Fibroblast of lung (primary cell): ENCODE data around the gene PDCD4. TPM values are rescaled to one million over a fixed set of nuclear protein-coding genes. Genes with fewer than 3 reads are reported as not detected.

ENCODE experiments used
- DNase-seq, 2 donors: peaks; one replicate each; pipeline versions ENCODE4 v3.0.0 to v3.0.0-alpha.2; 2010; ENCODE audit warnings: low read depth in 2 of 2
- H2AFZ ChIP-seq: 2 replicates; pipeline ENCODE4 v1.5.1; 2012; ENCODE audit warnings: low read length, control low read depth, inconsistent platforms
- H3K27ac ChIP-seq: 2 replicates; pipeline ENCODE4 v1.5.1; 2011; ENCODE audit warnings: low read length, control low read depth; ENCODE audit not compliant: insufficient read depth
- H3K27me3 ChIP-seq: 2 replicates; pipeline ENCODE4 v1.5.1; 2011; ENCODE audit warnings: mild to moderate bottlenecking, low read length; ENCODE audit not compliant: control insufficient read depth, insufficient read depth
- H3K36me3 ChIP-seq: 2 replicates; pipeline ENCODE4 v1.5.1; 2011; ENCODE audit warnings: low read length; ENCODE audit not compliant: control insufficient read depth, insufficient read depth
- H3K4me1 ChIP-seq: 2 replicates; pipeline ENCODE4 v1.5.1; 2011; ENCODE audit warnings: low read length; ENCODE audit not compliant: control insufficient read depth, insufficient read depth; ENCODE audit errors: extremely low read depth
- H3K4me2 ChIP-seq: 2 replicates; pipeline ENCODE4 v1.5.1; 2011; ENCODE audit warnings: low read length, control low read depth; ENCODE audit not compliant: insufficient read depth; ENCODE audit errors: extremely low read depth
- H3K4me3 ChIP-seq, 4 experiments: fragments of 200-600 bp in 1 of 4; sonication (generic) in 1 of 4; replicated peaks in 1 of 4; 2 replicates each; pipeline ENCODE4 v1.5.1; 2011 to 2016; ENCODE audit warnings: low read length in 4 of 4, low read depth in 3 of 4, mild to moderate bottlenecking in 3 of 4, control low read depth in 2 of 4, inconsistent platforms in 1 of 4, mixed read lengths in 1 of 4; ENCODE audit not compliant: insufficient read depth in 1 of 4; ENCODE audit errors: control extremely low read depth in 1 of 4
- H3K79me2 ChIP-seq: 2 replicates; pipeline ENCODE4 v1.5.1; 2012; ENCODE audit warnings: mild to moderate bottlenecking, low read length, inconsistent platforms; ENCODE audit not compliant: control insufficient read depth, insufficient read depth
- H3K9ac ChIP-seq: 2 replicates; pipeline ENCODE4 v1.5.1; 2011; ENCODE audit warnings: mild to moderate bottlenecking, low read length, control low read depth; ENCODE audit not compliant: insufficient read depth
- H3K9me3 ChIP-seq: 2 replicates; pipeline ENCODE4 v1.5.1; 2012; ENCODE audit warnings: low read depth, low read length; ENCODE audit not compliant: control insufficient read depth, insufficient read depth
- H4K20me1 ChIP-seq: 2 replicates; pipeline ENCODE4 v1.5.1; 2011; ENCODE audit warnings: low read length; ENCODE audit not compliant: control insufficient read depth, insufficient read depth; ENCODE audit errors: extremely low read depth
- EZH2 ChIP-seq: IDR thresholded peaks from 2 replicates; pipeline ENCODE4 v1.5.1; 2012; ENCODE audit warnings: low read length, control low read depth, mild to moderate bottlenecking; ENCODE audit errors: missing control alignments
- polyA plus RNA-seq, 2 donors: library from polyadenylated mRNA; depleted of rRNA in 1 of 2; stranded (reverse) in 1 of 2; unstranded in 1 of 2; fragments of >200 nt; gene quantifications; 2 replicates each; pipeline ENCODE4 v1.2.1, GENCODE V29; 2011 to 2012; ENCODE audit warnings: missing spikeins in 1 of 2
- total RNA-seq: library from RNA; depleted of rRNA; stranded (reverse); fragments of >200 nt; gene quantifications from 2 replicates; pipeline ENCODE4 v1.2.1, GENCODE V29; 2014
- TF ChIP-seq, protein P1 (sequence below), 2 donors: IDR thresholded peaks in 1 of 2; conservative IDR thresholded peaks in 1 of 2; 1 replicate in 1 of 2; 2 replicates in 1 of 2; pipeline ENCODE4 v1.5.1; 2011 to 2012; ENCODE audit warnings: low read length in 2 of 2, control low read depth in 1 of 2, inconsistent platforms in 1 of 2, low read depth in 1 of 2, mild to moderate bottlenecking in 1 of 2

PDCD4 gene
- total and polyA plus RNA-seq, 2 donors (not counting 1 experiment from before 2014, with no cell fraction given) = 54.6 to 83.7 TPM

DNA sequence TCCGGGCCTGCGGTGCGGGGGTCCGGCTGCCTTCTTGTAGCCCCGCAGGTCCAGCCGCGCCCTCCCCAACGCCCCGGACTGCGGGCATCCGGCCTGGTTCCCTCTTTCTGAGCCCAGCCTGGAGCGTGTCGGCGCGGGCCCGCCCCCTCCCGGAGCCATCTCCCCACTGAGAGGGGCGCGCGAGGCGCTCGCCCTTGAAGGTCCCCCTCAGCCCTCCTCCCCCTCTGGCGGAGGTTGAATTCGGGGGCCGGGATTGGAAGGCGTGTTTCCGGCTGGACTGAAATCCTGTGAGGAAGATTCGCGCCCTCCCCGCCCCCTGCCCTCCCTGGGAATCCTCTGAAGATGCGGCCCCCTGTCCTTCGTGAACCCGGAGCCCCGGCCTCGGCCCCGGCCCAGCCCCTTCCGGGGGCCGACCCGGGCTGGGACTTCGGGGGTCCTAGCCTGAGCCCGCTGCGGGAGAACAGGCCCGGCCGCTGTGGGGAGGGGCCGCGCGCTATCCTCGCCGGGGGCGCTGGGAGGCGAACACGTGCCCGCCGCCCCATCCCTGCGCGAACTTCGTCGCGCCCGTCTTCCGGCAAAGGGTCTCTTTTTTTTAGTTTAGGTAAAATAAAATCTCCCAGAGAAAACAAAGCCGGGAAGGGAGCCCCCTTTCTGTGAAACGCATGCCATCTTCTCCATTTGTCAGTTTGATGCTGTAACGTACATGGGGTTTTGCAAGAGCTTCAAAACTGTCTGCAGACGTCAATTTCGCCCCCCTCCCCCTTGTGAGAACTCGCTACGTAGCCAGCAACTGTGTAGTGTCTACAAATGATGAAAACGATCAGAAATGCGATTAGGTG, 636 bp downstream of the PDCD4 start:
- H2AFZ ChIP-seq = peak overlapping the region; percentile 41
- H3K27ac ChIP-seq = peak overlapping the region; percentile 75
- H3K27me3 ChIP-seq = no peaks in the 10 kb centered on the region
- peak; percentile 81 to 93 for DNase-seq
- peak overlapping the region; percentile 86 for H3K9ac ChIP-seq
- H3K36me3 ChIP-seq = no peaks in the 10 kb centered on the region
- H3K4me1 ChIP-seq = peaks cover 5% of the 10 kb centered on the region
- peak overlapping the region; percentile 97 for H3K4me2 ChIP-seq
- peaks cover 9% of the 10 kb centered on the region for H3K79me2 ChIP-seq
- H3K9me3 ChIP-seq = no peaks in the 10 kb centered on the region
- H4K20me1 ChIP-seq = no peaks in the 10 kb centered on the region
- no peak for TF ChIP-seq EZH2
- TF ChIP-seq, protein P1, sequence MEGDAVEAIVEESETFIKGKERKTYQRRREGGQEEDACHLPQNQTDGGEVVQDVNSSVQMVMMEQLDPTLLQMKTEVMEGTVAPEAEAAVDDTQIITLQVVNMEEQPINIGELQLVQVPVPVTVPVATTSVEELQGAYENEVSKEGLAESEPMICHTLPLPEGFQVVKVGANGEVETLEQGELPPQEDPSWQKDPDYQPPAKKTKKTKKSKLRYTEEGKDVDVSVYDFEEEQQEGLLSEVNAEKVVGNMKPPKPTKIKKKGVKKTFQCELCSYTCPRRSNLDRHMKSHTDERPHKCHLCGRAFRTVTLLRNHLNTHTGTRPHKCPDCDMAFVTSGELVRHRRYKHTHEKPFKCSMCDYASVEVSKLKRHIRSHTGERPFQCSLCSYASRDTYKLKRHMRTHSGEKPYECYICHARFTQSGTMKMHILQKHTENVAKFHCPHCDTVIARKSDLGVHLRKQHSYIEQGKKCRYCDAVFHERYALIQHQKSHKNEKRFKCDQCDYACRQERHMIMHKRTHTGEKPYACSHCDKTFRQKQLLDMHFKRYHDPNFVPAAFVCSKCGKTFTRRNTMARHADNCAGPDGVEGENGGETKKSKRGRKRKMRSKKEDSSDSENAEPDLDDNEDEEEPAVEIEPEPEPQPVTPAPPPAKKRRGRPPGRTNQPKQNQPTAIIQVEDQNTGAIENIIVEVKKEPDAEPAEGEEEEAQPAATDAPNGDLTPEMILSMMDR (conservative IDR thresholded peaks at IDR 0.05 in 1 of 2, IDR thresholded peaks at IDR 0.05 in 1 of 2; ENCODE audit: low read depth in 1 of 2, low read length in 2 of 2) = peak; percentile 26 to 27
- peak overlapping the region; percentile 69 to 91 (median 86) for H3K4me3 ChIP-seq

DNA sequence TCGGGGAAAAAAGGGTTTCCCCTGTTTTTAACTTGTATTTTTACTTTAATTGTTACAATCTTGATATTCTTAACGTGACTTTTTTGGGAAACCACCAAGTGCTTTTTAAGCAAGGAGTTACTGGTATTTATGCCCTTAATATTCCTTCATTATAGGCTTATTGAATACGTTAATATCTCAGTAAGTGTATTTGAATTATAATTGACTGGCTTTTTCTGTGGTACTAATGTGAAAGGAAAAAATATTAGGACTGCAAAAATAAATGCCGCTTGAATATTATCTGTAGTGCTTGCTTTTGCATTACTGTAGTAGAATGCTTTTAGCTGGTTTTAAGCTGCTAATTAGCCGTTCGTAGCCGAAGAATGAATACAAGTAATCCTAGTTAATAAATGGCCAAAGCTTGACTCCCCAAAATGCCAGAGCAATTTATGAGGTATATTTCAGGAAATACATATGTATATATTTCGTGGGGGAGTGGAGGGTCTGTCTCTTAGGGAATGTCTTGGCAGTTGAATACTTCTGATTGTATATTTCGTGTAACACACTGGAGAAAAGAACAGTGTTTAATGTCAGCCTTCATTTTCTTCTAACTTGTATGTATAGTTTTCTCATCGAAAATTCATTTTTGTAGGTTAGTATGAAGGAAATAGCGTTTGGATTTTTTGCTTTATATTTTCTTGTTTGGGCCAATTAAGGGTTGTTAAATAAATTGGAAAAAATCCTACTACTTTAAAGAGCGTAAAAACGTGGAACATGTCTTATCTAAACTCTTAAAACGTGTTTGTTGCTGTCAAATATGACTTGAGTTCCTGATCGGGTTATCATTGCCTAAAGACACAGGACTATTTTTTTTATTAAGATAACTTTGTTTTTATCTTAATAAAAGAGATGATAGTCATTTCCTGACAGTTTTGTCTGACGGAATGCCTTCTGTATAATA, 1.5 kb downstream of the PDCD4 start:
- Histone ChIP-seq H4K20me1 (no peaks in the 10 kb centered on the region), H3K4me2 (peak overlapping the region; percentile 97), H3K4me3 (peak overlapping the region; percentile 69 to 91 (median 86)), H3K36me3 (no peaks in the 10 kb centered on the region), H3K79me2 (peaks cover 9% of the 10 kb centered on the region), H2AFZ (peak overlapping the region; percentile 41), H3K9me3 (no peaks in the 10 kb centered on the region), H3K27ac (peak overlapping the region; percentile 75), H3K4me1 (peaks cover 5% of the 10 kb centered on the region), H3K9ac (peak overlapping the region; percentile 86), H3K27me3 (no peaks in the 10 kb centered on the region)
- TF ChIP-seq, protein P1 (conservative IDR thresholded peaks at IDR 0.05 in 1 of 2, IDR thresholded peaks at IDR 0.05 in 1 of 2; ENCODE audit: low read depth in 1 of 2, low read length in 2 of 2) = no peak
- no peak for TF ChIP-seq EZH2
- peak in 1 of 2 donors; percentile 17 for DNase-seq

DNA sequence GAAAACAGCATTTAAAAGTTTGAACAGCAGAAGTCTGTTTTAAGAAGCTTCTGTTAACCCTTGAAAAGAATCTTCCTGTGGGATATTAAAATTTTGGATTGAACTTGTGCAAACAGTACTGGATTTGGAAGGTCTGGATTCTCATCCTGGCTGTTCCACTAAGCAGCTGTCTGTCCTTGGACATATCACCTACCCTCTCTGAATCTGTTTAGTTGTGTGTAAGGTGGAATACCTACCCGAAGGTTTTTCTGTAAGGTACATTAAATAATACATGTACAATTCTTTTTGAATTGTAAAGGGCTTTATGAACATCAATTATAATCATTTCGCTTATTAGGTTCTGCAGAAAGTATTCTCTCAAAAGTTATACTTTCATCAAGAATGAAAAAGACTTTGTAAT, 2.2 kb downstream of the PDCD4 start:
- H3K4me2 ChIP-seq = peak overlapping the region; percentile 97
- peak overlapping the region; percentile 69 to 91 (median 86) for H3K4me3 ChIP-seq
- H2AFZ ChIP-seq = no peak overlapping the region
- no peak overlapping the region for H3K9ac ChIP-seq
- H3K27me3 ChIP-seq = no peaks in the 10 kb centered on the region
- no peaks in the 10 kb centered on the region for H3K36me3 ChIP-seq
- H3K4me1 ChIP-seq = peaks cover 5% of the 10 kb centered on the region
- no peak overlapping the region for H3K27ac ChIP-seq
- no peaks in the 10 kb centered on the region for H4K20me1 ChIP-seq
- DNase-seq = no peak
- H3K79me2 ChIP-seq = peaks cover 9% of the 10 kb centered on the region
- H3K9me3 ChIP-seq = no peaks in the 10 kb centered on the region
- TF ChIP-seq EZH2 = no peak
- TF ChIP-seq, protein P1 (conservative IDR thresholded peaks at IDR 0.05 in 1 of 2, IDR thresholded peaks at IDR 0.05 in 1 of 2; ENCODE audit: low read depth in 1 of 2, low read length in 2 of 2) = no peak
